Activated CD4-positive, CD25-positive, alpha-beta regulatory T cell treated with anti-CD3 and anti-CD28 coated beads, Interleukin-2, amount 50 U/mL, for 24 hours (primary cell): ENCODE results near the gene MAPK7.
A peak's percentile ranks its signal among the peaks of the same experiment; 100 is the strongest.

Experiments
- ATAC-seq, 2 donors: fragments of 150-1000 bp; cut with Tn5 transposase; one replicate each; pipeline ENCODE4 v1.10.0; 2021; ENCODE audit warnings: mild to moderate bottlenecking in 1 of 2, moderate library complexity in 1 of 2

Gene MAPK7

GRCh38 chr17:19364699-19365498, 13.4 kb upstream of the MAPK7 start:
- no peak for ATAC-seq

GRCh38 chr17:19365499-19365817, 12.8 kb upstream of the MAPK7 start:
- ATAC-seq: no peak

GRCh38 chr17:19365833-19366636, 12.3 kb upstream of the MAPK7 start:
- no peak for ATAC-seq

- no peak for ATAC-seq
These were observed 11.7 kb upstream of the MAPK7 start for GRCh38 chr17:19366637-19366972.

- ATAC-seq: no peak
These were observed 10.1 kb upstream of the MAPK7 start for GRCh38 chr17:19368229-19368628.

GRCh38 chr17:19369107-19369778, 9.1 kb upstream of the MAPK7 start:
- ATAC-seq: no peak

- ATAC-seq: no peak
These were observed 8.3 kb upstream of the MAPK7 start for GRCh38 chr17:19369846-19370492.

GRCh38 chr17:19370493-19370960, 7.8 kb upstream of the MAPK7 start:
- peak in 1 of 2 donors; percentile 33 for ATAC-seq

- ATAC-seq: no peak
These were observed 6.9 kb upstream of the MAPK7 start for GRCh38 chr17:19371259-19372010.

- ATAC-seq: no peak
These were observed 6.3 kb upstream of the MAPK7 start for GRCh38 chr17:19372011-19372370.

- no peak for ATAC-seq
These were observed 5.9 kb upstream of the MAPK7 start for GRCh38 chr17:19372439-19372838.

- ATAC-seq: no peak
These were observed 5.3 kb upstream of the MAPK7 start for GRCh38 chr17:19372866-19373504.

GRCh38 chr17:19374136-19374535, 4.2 kb upstream of the MAPK7 start:
- ATAC-seq: no peak

GRCh38 chr17:19375732-19376131, 2.6 kb upstream of the MAPK7 start:
- ATAC-seq: no peak

GRCh38 chr17:19376811-19377210, 1.5 kb upstream of the MAPK7 start:
- ATAC-seq: no peak

GRCh38 chr17:19377602-19378415, 489 bp upstream of the MAPK7 start:
- ATAC-seq: peak; percentile 94 to 95

- no peak for ATAC-seq
These were observed 1.2 kb downstream of the MAPK7 start for GRCh38 chr17:19379361-19380065.

- ATAC-seq: no peak
These were observed 2.4 kb downstream of the MAPK7 start for GRCh38 chr17:19380481-19381301.

- no peak for ATAC-seq
These were observed 3.1 kb downstream of the MAPK7 start for GRCh38 chr17:19381361-19381740.
